NCI-H128 (cell line): ENCODE results near the gene MARCHF10.
"Not testable (repeated sequence)": the region's sequence is repeated elsewhere in the genome, so short reads cannot be mapped to it uniquely, and the experiment has no call there.

Source experiments
- DNase-seq: peaks from one replicate; lab custom pipeline; 2025; ENCODE audit not compliant: unreplicated experiment; lab: John Stamatoyannopoulos, UW

MARCHF10 gene

GRCh38 chr17:62791235-62791734, 16.8 kb downstream of the MARCHF10 start:
- no peak for DNase-seq

GRCh38 chr17:62790564-62790986, 17.5 kb downstream of the MARCHF10 start:
- no peak for DNase-seq

GRCh38 chr17:62787366-62787765, 20.7 kb downstream of the MARCHF10 start:
- no peak for DNase-seq

GRCh38 chr17:62786646-62787045, 21.5 kb downstream of the MARCHF10 start:
- DNase-seq = no peak

GRCh38 chr17:62785983-62786382, 22.1 kb downstream of the MARCHF10 start:
- not testable (repeated sequence) for DNase-seq

- no peak for DNase-seq
Observed at GRCh38 chr17:62782730-62783270, 25.3 kb downstream of the MARCHF10 start.

GRCh38 chr17:62781831-62782251, 26.3 kb downstream of the MARCHF10 start:
- no peak for DNase-seq

- no peak for DNase-seq
Observed at GRCh38 chr17:62781356-62781755, 26.8 kb downstream of the MARCHF10 start.

GRCh38 chr17:62780951-62781350, 27.2 kb downstream of the MARCHF10 start:
- DNase-seq = no peak

- no peak for DNase-seq
Observed at GRCh38 chr17:62780269-62780668, 27.8 kb downstream of the MARCHF10 start.

- peak; percentile 58 for DNase-seq
Observed at GRCh38 chr17:62778990-62779681, 29.0 kb downstream of the MARCHF10 start.

- no peak for DNase-seq
Observed at GRCh38 chr17:62775876-62776275, 32.2 kb downstream of the MARCHF10 start.

- no peak for DNase-seq
Observed at GRCh38 chr17:62774338-62774737, 33.8 kb downstream of the MARCHF10 start.

- no peak for DNase-seq
Observed at GRCh38 chr17:62767997-62768396, 40.1 kb downstream of the MARCHF10 start.

- no peak for DNase-seq
Observed at GRCh38 chr17:62765351-62765750, 42.8 kb downstream of the MARCHF10 start.

GRCh38 chr17:62763891-62764600, 44.1 kb downstream of the MARCHF10 start:
- no peak for DNase-seq

GRCh38 chr17:62761884-62762283, 46.2 kb downstream of the MARCHF10 start:
- DNase-seq = no peak

- no peak for DNase-seq
Observed at GRCh38 chr17:62760945-62761267, 47.2 kb downstream of the MARCHF10 start.

GRCh38 chr17:62760059-62760944, 47.8 kb downstream of the MARCHF10 start:
- no peak for DNase-seq

GRCh38 chr17:62757500-62757951, 50.6 kb downstream of the MARCHF10 start:
- DNase-seq = no peak

GRCh38 chr17:62756198-62756597, 51.9 kb downstream of the MARCHF10 start:
- no peak for DNase-seq
